ENCODE data around the gene GOPC.

The GOPC gene

GRCh38 chr6:117550078-117550600 is 52.2 kb downstream of the GOPC start:
- no peak for DNase-seq (ENCODE audit: low read depth, low spot score)
- no peak overlapping the region for H3K4me3 ChIP-seq (ENCODE audit: low read depth, low read length)
- ChIA-PET POLR2A (interaction anchor here (0.6 to 0.9 kb wide), 2 partner anchors 52 to 136 kb away, joined by 3 to 5 read pairs; partner anchors contain the start of gene GOPC), CTCF (interaction anchor here (1.4 to 17.1 kb wide), 8 partner anchors 9 to 151 kb away, joined by 3 to 273 read pairs (median 10); no protein-coding TSS in a partner anchor)
- TF ChIP-seq, protein P1, sequence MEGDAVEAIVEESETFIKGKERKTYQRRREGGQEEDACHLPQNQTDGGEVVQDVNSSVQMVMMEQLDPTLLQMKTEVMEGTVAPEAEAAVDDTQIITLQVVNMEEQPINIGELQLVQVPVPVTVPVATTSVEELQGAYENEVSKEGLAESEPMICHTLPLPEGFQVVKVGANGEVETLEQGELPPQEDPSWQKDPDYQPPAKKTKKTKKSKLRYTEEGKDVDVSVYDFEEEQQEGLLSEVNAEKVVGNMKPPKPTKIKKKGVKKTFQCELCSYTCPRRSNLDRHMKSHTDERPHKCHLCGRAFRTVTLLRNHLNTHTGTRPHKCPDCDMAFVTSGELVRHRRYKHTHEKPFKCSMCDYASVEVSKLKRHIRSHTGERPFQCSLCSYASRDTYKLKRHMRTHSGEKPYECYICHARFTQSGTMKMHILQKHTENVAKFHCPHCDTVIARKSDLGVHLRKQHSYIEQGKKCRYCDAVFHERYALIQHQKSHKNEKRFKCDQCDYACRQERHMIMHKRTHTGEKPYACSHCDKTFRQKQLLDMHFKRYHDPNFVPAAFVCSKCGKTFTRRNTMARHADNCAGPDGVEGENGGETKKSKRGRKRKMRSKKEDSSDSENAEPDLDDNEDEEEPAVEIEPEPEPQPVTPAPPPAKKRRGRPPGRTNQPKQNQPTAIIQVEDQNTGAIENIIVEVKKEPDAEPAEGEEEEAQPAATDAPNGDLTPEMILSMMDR (IDR thresholded peaks at IDR 0.05; ENCODE audit: insufficient read depth, low read length, missing control alignments), result no peak

GRCh38 chr6:117549611-117550010 is 52.7 kb downstream of the GOPC start:
- no peak for DNase-seq (ENCODE audit: low read depth, low spot score)
- H3K4me3 ChIP-seq (ENCODE audit: low read depth, low read length), result no peak overlapping the region
- CTCF ChIA-PET, result interaction anchor here (1.1 to 17.1 kb wide), 11 partner anchors 9 to 197 kb away, joined by 3 to 273 read pairs (median 5); no protein-coding TSS in a partner anchor
- TF ChIP-seq, protein P1 (IDR thresholded peaks at IDR 0.05; ENCODE audit: insufficient read depth, low read length, missing control alignments), result no peak
- POLR2A ChIA-PET, result interaction anchor here (0.9 kb wide), 1 partner anchor 53 kb away, joined by 5 read pairs; the partner anchor contains the start of gene GOPC

GRCh38 chr6:117548797-117549301 is 53.5 kb downstream of the GOPC start:
- ChIA-PET POLR2A (interaction anchor here (0.8 kb wide), 1 partner anchor 27 kb away, joined by 3 read pairs; no protein-coding TSS in a partner anchor), CTCF (interaction anchor here (0.8 to 17.1 kb wide), 10 partner anchors 8 to 196 kb away, joined by 3 to 273 read pairs (median 4); no protein-coding TSS in a partner anchor)
- DNase-seq (ENCODE audit: low read depth, low spot score), result no peak
- H3K4me3 ChIP-seq (ENCODE audit: low read depth, low read length), result no peak overlapping the region
- TF ChIP-seq, protein P1 (IDR thresholded peaks at IDR 0.05; ENCODE audit: insufficient read depth, low read length, missing control alignments), result no peak

DNA sequence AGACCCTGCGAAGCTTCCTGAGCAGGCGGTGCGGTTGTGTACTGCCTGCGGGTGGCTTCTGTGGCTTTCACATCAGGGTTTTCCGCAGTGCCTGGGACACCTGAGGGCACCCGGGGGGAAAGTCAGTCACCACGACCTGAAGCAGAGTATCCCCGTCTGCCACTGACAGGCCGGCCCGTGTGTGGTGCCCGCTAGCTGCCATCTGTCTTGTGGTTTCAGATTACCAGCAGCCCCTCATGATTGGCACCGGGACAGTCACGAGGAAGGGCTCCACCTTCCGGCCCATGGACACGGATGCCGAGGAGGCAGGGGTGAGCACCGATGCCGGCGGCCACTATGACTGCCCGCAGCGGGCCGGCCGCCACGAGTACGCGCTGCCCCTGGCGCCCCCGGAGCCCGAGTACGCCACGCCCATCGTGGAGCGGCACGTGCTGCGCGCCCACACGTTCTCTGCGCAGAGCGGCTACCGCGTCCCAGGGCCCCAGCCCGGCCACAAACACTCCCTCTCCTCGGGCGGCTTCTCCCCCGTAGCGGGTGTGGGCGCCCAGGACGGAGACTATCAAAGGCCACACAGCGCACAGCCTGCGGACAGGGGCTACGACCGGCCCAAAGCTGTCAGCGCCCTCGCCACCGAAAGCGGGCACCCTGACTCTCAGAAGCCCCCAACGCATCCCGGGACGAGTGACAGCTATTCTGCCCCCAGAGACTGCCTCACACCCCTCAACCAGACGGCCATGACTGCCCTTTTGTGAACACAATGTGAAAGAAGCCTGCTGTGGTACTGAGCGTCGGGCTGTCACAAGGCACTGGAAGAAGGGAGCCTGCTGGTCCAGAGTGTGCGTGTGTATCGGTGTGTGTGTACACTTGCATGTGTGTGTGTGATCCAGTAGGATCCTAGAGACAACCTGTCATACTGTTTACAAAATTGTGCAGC is 54.4 kb downstream of the GOPC start:
- TF ChIP-seq, protein P1 (IDR thresholded peaks at IDR 0.05; ENCODE audit: insufficient read depth, low read length, missing control alignments), result peak; percentile 15
- ChIA-PET CTCF (interaction anchor here (0.8 to 17.1 kb wide), 9 partner anchors 11 to 142 kb away, joined by 3 to 273 read pairs (median 4); no protein-coding TSS in a partner anchor), POLR2A (no interaction called here)
- no peak for DNase-seq (ENCODE audit: low read depth, low spot score)
- peak overlapping the region; percentile 45 for H3K4me3 ChIP-seq (ENCODE audit: low read depth, low read length)

DNA sequence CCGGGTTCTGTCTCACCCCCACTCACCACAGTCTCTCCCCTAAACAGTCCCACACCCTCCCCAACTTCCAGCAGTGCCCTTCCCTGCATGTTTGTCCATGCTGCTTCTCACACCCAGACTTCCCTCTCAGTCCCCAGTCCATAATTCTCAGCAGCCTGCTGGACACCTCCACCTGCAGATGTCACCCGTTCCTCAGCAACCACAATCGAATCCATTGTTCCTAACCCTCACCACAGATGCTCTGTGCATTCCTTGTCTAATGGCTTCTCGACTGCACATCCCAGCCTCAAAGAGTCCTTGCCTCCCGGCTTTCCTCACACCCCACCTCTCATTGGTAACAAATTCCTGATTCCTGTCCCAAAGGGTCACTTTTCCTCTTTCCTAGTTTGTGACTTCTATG is 55.6 kb downstream of the GOPC start:
- no peak overlapping the region for H3K4me3 ChIP-seq (ENCODE audit: low read depth, low read length)
- TF ChIP-seq, protein P1 (IDR thresholded peaks at IDR 0.05; ENCODE audit: insufficient read depth, low read length, missing control alignments), result no peak
- ChIA-PET POLR2A (no interaction called here), CTCF (interaction anchor here (1.2 to 17.1 kb wide), 4 partner anchors 8 to 96 kb away, joined by 3 to 273 read pairs (median 26); no protein-coding TSS in a partner anchor)
- no peak for DNase-seq (ENCODE audit: low read depth, low spot score)

Measured in AG04449 (cell line).